SK-N-SH treated with all-trans-retinoic acid at 6 μM for 48 hours (cell line): ENCODE measurements around the gene SDE2.

Experiments
- ARNTL ChIP-seq: fragments of 450-650 bp; formaldehyde crosslinking; IDR thresholded peaks from 2 replicates; pipeline ENCODE4 v1.5.0; 2020; ENCODE audit warnings: low read depth, mild to moderate bottlenecking, moderate library complexity, borderline replicate concordance
- CSDC2 ChIP-seq: fragments of 250-450 bp; sonication (Bioruptor Pico); IDR thresholded peaks from 2 replicates; pipeline ENCODE4 v1.5.0; 2020; ENCODE audit warnings: mild to moderate bottlenecking, moderate library complexity
- GLIS3 ChIP-seq: fragments of 250-450 bp; sonication (Bioruptor Pico); IDR thresholded peaks from 2 replicates; pipeline ENCODE4 v1.5.0; 2020; ENCODE audit warnings: mild to moderate bottlenecking, moderate library complexity
- OSR1 ChIP-seq: fragments of 250-450 bp; sonication (Bioruptor Pico); IDR thresholded peaks from 2 replicates; pipeline ENCODE4 v1.8.0; 2022; ENCODE audit warnings: moderate library complexity, mild to moderate bottlenecking, inconsistent platforms
- TOX ChIP-seq: fragments of 250-450 bp; sonication (Bioruptor Pico); IDR thresholded peaks from 2 replicates; pipeline ENCODE4 v1.8.0; 2021; ENCODE audit warnings: mild to moderate bottlenecking, moderate library complexity, borderline replicate concordance
- ZC3H10 ChIP-seq: fragments of 250-450 bp; sonication (Bioruptor Pico); IDR thresholded peaks from 2 replicates; pipeline ENCODE4 v1.5.1; 2021; ENCODE audit warnings: mild to moderate bottlenecking, moderate library complexity
- ZFP3 ChIP-seq: fragments of 250-450 bp; sonication (Bioruptor Pico); IDR thresholded peaks from 2 replicates; pipeline ENCODE4 v1.5.0; 2020; ENCODE audit warnings: mild to moderate bottlenecking, moderate library complexity
- ZFP30 ChIP-seq: fragments of 450-650 bp; formaldehyde crosslinking; IDR thresholded peaks from 2 replicates; pipeline ENCODE4 v1.5.0; 2022; ENCODE audit warnings: mild to moderate bottlenecking, moderate library complexity
- ZNF565 ChIP-seq: fragments of 450-650 bp; formaldehyde crosslinking; conservative IDR thresholded peaks from 2 replicates; pipeline ENCODE4 v1.5.0; 2020; ENCODE audit warnings: low read depth, mild to moderate bottlenecking, moderate library complexity
- TF ChIP-seq, protein P1 (sequence below): fragments of 250-450 bp; sonication (Bioruptor Pico); IDR thresholded peaks from 2 replicates; pipeline ENCODE4 v1.5.1; 2020; ENCODE audit warnings: low read depth, mild to moderate bottlenecking, moderate library complexity
- TF ChIP-seq, protein P2 (sequence below): fragments of 250-450 bp; sonication (Bioruptor Pico); IDR thresholded peaks from 2 replicates; pipeline ENCODE4 v1.8.0; 2020; ENCODE audit warnings: mild to moderate bottlenecking, moderate library complexity, borderline replicate concordance
- TF ChIP-seq, protein P3 (sequence below): fragments of 250-450 bp; sonication (Bioruptor Pico); IDR thresholded peaks from 2 replicates; pipeline ENCODE4 v1.5.0; 2020; ENCODE audit warnings: mild to moderate bottlenecking, moderate library complexity
- TF ChIP-seq, protein P4 (sequence below): fragments of 250-450 bp; sonication (Bioruptor Pico); IDR thresholded peaks from 2 replicates; pipeline ENCODE4 v1.8.0; 2021; ENCODE audit warnings: low read depth, mild to moderate bottlenecking, moderate library complexity, borderline replicate concordance
- TF ChIP-seq, protein P5 (sequence below): fragments of 250-450 bp; sonication (Bioruptor Pico); IDR thresholded peaks from 2 replicates; pipeline ENCODE4 v1.5.1; 2021; ENCODE audit warnings: mild to moderate bottlenecking, moderate library complexity

DNA sequence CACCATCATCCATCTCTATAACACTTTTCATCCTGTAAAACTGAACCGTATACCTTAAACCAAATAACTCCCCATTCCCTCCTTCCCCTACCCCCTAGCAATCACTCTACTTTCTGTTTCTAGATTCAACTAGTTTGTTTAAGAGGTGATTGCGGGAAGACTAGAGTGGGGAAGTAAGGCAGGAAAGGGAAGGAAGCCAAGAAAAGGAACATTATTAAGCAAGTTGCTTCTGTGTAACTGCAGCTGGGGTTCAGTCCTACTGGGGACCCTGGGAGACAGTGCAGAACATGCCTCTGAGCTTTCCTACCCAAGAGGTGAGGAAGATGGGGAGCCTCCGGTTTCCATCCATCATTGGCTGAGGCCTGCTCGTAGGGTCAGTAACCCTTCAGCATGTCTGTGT, 34.4 kb upstream of the SDE2 start:
- TF ChIP-seq ZFP3 (CRISPR knock-in tag), result no peak
- TF ChIP-seq, protein P1, sequence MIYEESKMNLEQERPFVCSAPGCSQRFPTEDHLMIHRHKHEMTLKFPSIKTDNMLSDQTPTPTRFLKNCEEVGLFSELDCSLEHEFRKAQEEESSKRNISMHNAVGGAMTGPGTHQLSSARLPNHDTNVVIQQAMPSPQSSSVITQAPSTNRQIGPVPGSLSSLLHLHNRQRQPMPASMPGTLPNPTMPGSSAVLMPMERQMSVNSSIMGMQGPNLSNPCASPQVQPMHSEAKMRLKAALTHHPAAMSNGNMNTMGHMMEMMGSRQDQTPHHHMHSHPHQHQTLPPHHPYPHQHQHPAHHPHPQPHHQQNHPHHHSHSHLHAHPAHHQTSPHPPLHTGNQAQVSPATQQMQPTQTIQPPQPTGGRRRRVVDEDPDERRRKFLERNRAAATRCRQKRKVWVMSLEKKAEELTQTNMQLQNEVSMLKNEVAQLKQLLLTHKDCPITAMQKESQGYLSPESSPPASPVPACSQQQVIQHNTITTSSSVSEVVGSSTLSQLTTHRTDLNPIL (CRISPR knock-in tag), result no peak
- no peak for TF ChIP-seq OSR1 (CRISPR knock-in tag)
- TF ChIP-seq, protein P2, sequence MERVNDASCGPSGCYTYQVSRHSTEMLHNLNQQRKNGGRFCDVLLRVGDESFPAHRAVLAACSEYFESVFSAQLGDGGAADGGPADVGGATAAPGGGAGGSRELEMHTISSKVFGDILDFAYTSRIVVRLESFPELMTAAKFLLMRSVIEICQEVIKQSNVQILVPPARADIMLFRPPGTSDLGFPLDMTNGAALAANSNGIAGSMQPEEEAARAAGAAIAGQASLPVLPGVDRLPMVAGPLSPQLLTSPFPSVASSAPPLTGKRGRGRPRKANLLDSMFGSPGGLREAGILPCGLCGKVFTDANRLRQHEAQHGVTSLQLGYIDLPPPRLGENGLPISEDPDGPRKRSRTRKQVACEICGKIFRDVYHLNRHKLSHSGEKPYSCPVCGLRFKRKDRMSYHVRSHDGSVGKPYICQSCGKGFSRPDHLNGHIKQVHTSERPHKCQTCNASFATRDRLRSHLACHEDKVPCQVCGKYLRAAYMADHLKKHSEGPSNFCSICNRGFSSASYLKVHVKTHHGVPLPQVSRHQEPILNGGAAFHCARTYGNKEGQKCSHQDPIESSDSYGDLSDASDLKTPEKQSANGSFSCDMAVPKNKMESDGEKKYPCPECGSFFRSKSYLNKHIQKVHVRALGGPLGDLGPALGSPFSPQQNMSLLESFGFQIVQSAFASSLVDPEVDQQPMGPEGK, result no peak
- TF ChIP-seq ZC3H10, result no peak
- TF ChIP-seq, protein P3, sequence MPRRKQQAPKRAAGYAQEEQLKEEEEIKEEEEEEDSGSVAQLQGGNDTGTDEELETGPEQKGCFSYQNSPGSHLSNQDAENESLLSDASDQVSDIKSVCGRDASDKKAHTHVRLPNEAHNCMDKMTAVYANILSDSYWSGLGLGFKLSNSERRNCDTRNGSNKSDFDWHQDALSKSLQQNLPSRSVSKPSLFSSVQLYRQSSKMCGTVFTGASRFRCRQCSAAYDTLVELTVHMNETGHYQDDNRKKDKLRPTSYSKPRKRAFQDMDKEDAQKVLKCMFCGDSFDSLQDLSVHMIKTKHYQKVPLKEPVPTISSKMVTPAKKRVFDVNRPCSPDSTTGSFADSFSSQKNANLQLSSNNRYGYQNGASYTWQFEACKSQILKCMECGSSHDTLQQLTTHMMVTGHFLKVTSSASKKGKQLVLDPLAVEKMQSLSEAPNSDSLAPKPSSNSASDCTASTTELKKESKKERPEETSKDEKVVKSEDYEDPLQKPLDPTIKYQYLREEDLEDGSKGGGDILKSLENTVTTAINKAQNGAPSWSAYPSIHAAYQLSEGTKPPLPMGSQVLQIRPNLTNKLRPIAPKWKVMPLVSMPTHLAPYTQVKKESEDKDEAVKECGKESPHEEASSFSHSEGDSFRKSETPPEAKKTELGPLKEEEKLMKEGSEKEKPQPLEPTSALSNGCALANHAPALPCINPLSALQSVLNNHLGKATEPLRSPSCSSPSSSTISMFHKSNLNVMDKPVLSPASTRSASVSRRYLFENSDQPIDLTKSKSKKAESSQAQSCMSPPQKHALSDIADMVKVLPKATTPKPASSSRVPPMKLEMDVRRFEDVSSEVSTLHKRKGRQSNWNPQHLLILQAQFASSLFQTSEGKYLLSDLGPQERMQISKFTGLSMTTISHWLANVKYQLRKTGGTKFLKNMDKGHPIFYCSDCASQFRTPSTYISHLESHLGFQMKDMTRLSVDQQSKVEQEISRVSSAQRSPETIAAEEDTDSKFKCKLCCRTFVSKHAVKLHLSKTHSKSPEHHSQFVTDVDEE (CRISPR knock-in tag), result no peak
- no peak for TF ChIP-seq CSDC2 (CRISPR knock-in tag)
- TF ChIP-seq ZFP30 (CRISPR knock-in tag), result no peak
- TF ChIP-seq ZNF565 (CRISPR knock-in tag), result no peak
- no peak for TF ChIP-seq ARNTL
- TF ChIP-seq TOX (CRISPR knock-in tag), result no peak
- TF ChIP-seq, protein P4, sequence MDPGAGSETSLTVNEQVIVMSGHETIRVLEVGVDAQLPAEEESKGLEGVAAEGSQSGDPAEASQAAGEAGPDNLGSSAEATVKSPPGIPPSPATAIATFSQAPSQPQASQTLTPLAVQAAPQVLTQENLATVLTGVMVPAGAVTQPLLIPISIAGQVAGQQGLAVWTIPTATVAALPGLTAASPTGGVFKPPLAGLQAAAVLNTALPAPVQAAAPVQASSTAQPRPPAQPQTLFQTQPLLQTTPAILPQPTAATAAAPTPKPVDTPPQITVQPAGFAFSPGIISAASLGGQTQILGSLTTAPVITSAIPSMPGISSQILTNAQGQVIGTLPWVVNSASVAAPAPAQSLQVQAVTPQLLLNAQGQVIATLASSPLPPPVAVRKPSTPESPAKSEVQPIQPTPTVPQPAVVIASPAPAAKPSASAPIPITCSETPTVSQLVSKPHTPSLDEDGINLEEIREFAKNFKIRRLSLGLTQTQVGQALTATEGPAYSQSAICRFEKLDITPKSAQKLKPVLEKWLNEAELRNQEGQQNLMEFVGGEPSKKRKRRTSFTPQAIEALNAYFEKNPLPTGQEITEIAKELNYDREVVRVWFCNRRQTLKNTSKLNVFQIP (CRISPR knock-in tag), result no peak
- TF ChIP-seq GLIS3, result no peak
- TF ChIP-seq, protein P5, sequence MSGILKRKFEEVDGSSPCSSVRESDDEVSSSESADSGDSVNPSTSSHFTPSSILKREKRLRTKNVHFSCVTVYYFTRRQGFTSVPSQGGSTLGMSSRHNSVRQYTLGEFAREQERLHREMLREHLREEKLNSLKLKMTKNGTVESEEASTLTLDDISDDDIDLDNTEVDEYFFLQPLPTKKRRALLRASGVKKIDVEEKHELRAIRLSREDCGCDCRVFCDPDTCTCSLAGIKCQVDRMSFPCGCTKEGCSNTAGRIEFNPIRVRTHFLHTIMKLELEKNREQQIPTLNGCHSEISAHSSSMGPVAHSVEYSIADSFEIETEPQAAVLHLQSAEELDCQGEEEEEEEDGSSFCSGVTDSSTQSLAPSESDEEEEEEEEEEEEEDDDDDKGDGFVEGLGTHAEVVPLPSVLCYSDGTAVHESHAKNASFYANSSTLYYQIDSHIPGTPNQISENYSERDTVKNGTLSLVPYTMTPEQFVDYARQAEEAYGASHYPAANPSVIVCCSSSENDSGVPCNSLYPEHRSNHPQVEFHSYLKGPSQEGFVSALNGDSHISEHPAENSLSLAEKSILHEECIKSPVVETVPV (CRISPR knock-in tag), result no peak
